ENCODE measurements around the gene TUBA1A. TPM values are rescaled to one million over a fixed set of nuclear protein-coding genes. Genes with fewer than 3 reads are reported as not detected.

Gene TUBA1A
- total and polyA plus RNA-seq, 2 experiments from 2014 or later: 452 to 639 TPM

DNA sequence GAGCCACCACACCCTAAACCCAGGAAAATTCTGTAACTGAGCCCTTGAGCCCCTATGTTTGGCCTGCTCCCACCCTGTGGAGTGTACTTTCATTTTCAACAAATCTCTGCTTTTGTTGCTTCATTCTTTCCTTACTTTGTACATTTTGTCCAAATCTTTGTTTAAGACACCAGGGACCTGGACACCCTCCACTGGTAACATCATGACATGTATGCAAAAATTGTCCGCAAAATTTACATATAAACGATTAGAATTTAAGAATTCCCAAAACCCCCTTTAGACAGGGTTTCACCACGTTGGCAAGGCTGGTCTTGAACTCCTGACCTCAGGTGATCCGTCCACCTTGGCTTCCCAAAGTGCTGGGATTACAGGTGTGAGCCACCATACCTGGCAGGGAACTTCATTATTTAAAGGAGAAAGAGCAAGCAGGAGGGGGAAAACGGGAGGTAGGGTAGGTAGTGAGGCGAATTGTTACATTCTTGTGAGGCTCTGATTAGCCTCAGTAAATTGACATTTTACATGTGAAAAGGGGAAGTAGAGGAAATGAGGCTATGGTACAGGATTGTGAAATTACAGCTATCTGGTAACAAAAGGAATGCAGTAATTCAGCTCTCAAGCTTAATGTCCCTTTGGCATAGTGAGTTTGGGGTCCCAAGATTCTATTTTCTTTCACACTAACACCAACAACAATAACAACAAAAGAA, 27.6 kb downstream of the TUBA1A start:
- H3K4me2 ChIP-seq (ENCODE audit: unreplicated experiment): no peak overlapping the region
- no peaks in the 10 kb centered on the region for H3K36me3 ChIP-seq (ENCODE audit: low read depth)
- no peak for DNase-seq
- no peak overlapping the region for H3K9ac ChIP-seq
- no peaks in the 10 kb centered on the region for H3K27me3 ChIP-seq (replicated peaks; ENCODE audit: insufficient read depth)
- H3K79me2 ChIP-seq (ENCODE audit: insufficient read depth): no peaks in the 10 kb centered on the region
- no peak overlapping the region for H2AFZ ChIP-seq
- H3K9me2 ChIP-seq (ENCODE audit: insufficient read depth): no peaks in the 10 kb centered on the region
- H3K9me3 ChIP-seq (ENCODE audit: low read depth): no peaks in the 10 kb centered on the region
- no peak overlapping the region for H3K4me3 ChIP-seq
- no peaks in the 10 kb centered on the region for H3F3A ChIP-seq (ENCODE audit: insufficient read depth)
- no peak for TF ChIP-seq EZH2phosphoT487 (IDR thresholded peaks at IDR 0.05; ENCODE audit: insufficient read depth, low read depth)
- TF ChIP-seq EZH2 (IDR thresholded peaks at IDR 0.05; ENCODE audit: insufficient read depth, poor library complexity, severe bottlenecking): no peak
- 70 to 72% methylated on average over 6 of the region's 6 CpGs for WGBS, 2 experiments (ENCODE audit: low coverage in 1 of 2, low lambda C conversion rate in 2 of 2, missing lambda C conversion rate in 2 of 2)
- H3K27ac ChIP-seq: no peak overlapping the region
- in situ Hi-C loops (cut with MboI): no loop called here
- no peaks in the 10 kb centered on the region for H3K4me1 ChIP-seq (ENCODE audit: insufficient read depth)
- H4K20me1 ChIP-seq (ENCODE audit: insufficient read depth): no peaks in the 10 kb centered on the region

DNA sequence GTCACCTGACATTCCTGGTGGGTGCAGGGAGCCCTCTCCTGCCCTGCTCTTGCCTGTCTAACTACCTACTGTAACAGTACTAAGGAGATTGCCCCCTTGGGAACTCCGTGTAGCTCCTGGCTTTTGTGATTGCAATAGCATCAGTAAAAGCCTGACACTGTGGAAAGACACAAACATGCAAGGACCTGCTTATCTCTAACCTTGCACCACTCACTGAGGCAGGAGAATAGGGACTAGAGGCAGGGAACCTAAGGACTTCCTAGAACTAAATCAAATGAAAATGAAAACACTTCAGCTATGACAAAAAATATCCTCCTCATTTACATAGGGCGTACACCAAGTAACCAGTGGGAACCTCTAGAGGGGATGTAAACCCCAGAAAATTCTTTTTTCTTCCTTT, 28.5 kb downstream of the TUBA1A start:
- Histone ChIP-seq H3K36me3 (ENCODE audit: low read depth) (no peaks in the 10 kb centered on the region), H3K9me3 (ENCODE audit: low read depth) (no peaks in the 10 kb centered on the region), H3K9me2 (ENCODE audit: insufficient read depth) (no peaks in the 10 kb centered on the region), H3K4me1 (ENCODE audit: insufficient read depth) (no peaks in the 10 kb centered on the region), H2AFZ (no peak overlapping the region), H3F3A (ENCODE audit: insufficient read depth) (no peaks in the 10 kb centered on the region), H3K27me3 (replicated peaks; ENCODE audit: insufficient read depth) (no peaks in the 10 kb centered on the region), H3K79me2 (ENCODE audit: insufficient read depth) (no peaks in the 10 kb centered on the region), H3K9ac (no peak overlapping the region), H3K27ac (no peak overlapping the region), H3K4me2 (ENCODE audit: unreplicated experiment) (no peak overlapping the region), H4K20me1 (ENCODE audit: insufficient read depth) (no peaks in the 10 kb centered on the region), H3K4me3 (no peak overlapping the region)
- TF ChIP-seq EZH2 (IDR thresholded peaks at IDR 0.05; ENCODE audit: insufficient read depth, poor library complexity, severe bottlenecking): no peak
- TF ChIP-seq EZH2phosphoT487 (IDR thresholded peaks at IDR 0.05; ENCODE audit: insufficient read depth, low read depth): no peak
- 47 to 73% methylated on average over 2 of the region's 2 CpGs for WGBS, 2 experiments (ENCODE audit: low coverage in 1 of 2, low lambda C conversion rate in 2 of 2, missing lambda C conversion rate in 2 of 2)
- no peak for DNase-seq
- in situ Hi-C loops (cut with MboI): no loop called here

DNA sequence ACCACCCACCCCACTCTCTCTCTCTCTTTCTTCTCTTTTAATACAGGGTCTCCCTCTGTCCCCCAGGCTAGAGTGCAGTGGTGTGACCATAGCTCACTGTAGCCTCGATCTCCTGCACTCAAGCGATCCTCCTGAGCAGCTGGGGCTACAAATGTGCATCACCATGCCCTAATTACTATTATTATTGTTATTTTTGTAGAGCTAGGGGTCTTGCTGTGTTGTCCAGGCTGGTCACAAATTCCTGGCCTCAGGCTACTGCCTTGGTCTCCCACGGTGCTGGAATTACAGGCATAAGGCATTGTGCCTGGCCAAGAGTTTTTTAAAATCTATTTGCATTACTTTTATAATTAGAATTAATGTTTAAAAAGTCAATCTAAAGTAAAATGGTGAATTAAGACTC, 34.7 kb downstream of the TUBA1A start:
- H3F3A ChIP-seq (ENCODE audit: insufficient read depth): no peaks in the 10 kb centered on the region
- H3K9me2 ChIP-seq (ENCODE audit: insufficient read depth): no peaks in the 10 kb centered on the region
- no peak overlapping the region for H3K9ac ChIP-seq
- 72 to 77% methylated on average over 3 of the region's 3 CpGs for WGBS, 2 experiments (ENCODE audit: low coverage in 1 of 2, low lambda C conversion rate in 2 of 2, missing lambda C conversion rate in 2 of 2)
- DNase-seq: no peak
- H3K27ac ChIP-seq: no peak overlapping the region
- H3K79me2 ChIP-seq (ENCODE audit: insufficient read depth): no peaks in the 10 kb centered on the region
- H3K4me3 ChIP-seq: no peak overlapping the region
- no peaks in the 10 kb centered on the region for H3K36me3 ChIP-seq (ENCODE audit: low read depth)
- no peaks in the 10 kb centered on the region for H3K4me1 ChIP-seq (ENCODE audit: insufficient read depth)
- no peaks in the 10 kb centered on the region for H3K9me3 ChIP-seq (ENCODE audit: low read depth)
- H3K4me2 ChIP-seq (ENCODE audit: unreplicated experiment): no peak overlapping the region
- TF ChIP-seq EZH2 (IDR thresholded peaks at IDR 0.05; ENCODE audit: insufficient read depth, poor library complexity, severe bottlenecking) (no peak), EZH2phosphoT487 (IDR thresholded peaks at IDR 0.05; ENCODE audit: insufficient read depth, low read depth) (no peak)
- in situ Hi-C loops (cut with MboI): no loop called here
- no peak overlapping the region for H2AFZ ChIP-seq
- no peaks in the 10 kb centered on the region for H3K27me3 ChIP-seq (replicated peaks; ENCODE audit: insufficient read depth)
- H4K20me1 ChIP-seq (ENCODE audit: insufficient read depth): no peaks in the 10 kb centered on the region

DNA sequence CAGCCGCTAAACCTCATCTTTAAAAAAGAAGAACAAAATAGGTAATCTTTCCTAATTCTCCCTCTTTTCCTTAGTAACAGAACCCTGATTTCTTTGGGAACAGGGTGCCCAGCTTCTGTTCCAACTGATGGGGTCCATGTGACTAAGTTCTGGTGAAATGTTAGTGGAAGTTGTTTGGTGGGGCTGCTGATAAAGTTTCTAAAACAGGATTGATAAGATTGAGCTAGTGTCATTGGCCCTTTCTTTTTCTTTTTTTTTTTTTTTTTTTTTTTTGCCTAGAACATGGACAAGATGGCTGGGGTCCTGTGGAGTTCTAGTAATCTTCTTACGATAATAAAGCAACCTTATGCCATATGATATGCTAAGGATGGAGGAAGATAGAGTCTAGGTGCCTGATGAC, 41.5 kb downstream of the TUBA1A start:
- Histone ChIP-seq H3K4me1 (ENCODE audit: insufficient read depth) (no peaks in the 10 kb centered on the region), H3K9ac (no peak overlapping the region), H3K36me3 (ENCODE audit: low read depth) (no peaks in the 10 kb centered on the region), H3K79me2 (ENCODE audit: insufficient read depth) (no peaks in the 10 kb centered on the region), H3K9me3 (ENCODE audit: low read depth) (no peaks in the 10 kb centered on the region), H3K4me2 (ENCODE audit: unreplicated experiment) (no peak overlapping the region), H3K27me3 (replicated peaks; ENCODE audit: insufficient read depth) (no peaks in the 10 kb centered on the region), H3F3A (ENCODE audit: insufficient read depth) (no peaks in the 10 kb centered on the region), H2AFZ (no peak overlapping the region), H3K9me2 (ENCODE audit: insufficient read depth) (no peaks in the 10 kb centered on the region), H4K20me1 (ENCODE audit: insufficient read depth) (no peaks in the 10 kb centered on the region), H3K27ac (no peak overlapping the region), H3K4me3 (no peak overlapping the region)
- in situ Hi-C loops (cut with MboI): no loop called here
- WGBS, 2 experiments (ENCODE audit: low coverage in 1 of 2, low lambda C conversion rate in 2 of 2, missing lambda C conversion rate in 2 of 2): 97 to 100% methylated on average over 2 of the region's 2 CpGs
- DNase-seq: no peak
- TF ChIP-seq EZH2phosphoT487 (IDR thresholded peaks at IDR 0.05; ENCODE audit: insufficient read depth, low read depth): no peak

Data from GM23248 (cell line).